Left cardiac atrium (tissue), 4 donors: ENCODE measurements around the gene ROR2. TPM values are rescaled to one million over a fixed set of nuclear protein-coding genes. Genes with fewer than 3 reads are reported as not detected.
A peak's percentile ranks its signal among the peaks of the same experiment; 100 is the strongest.
"Not testable (repeated sequence)": the region's sequence is repeated elsewhere in the genome, so short reads cannot be mapped to it uniquely, and the experiment has no call there.

ENCODE experiments used
- ATAC-seq, 2 donors: fragments of 200-7000 bp; cut with Tn5 transposase; one replicate each; pipeline ENCODE4 v1.9.1; 2020; ENCODE audit warnings: mild to moderate bottlenecking in 2 of 2, moderate library complexity in 2 of 2
- DNase-seq: peaks from one replicate; pipeline ENCODE4 v3.0.0-alpha.2; 2020
- intact Hi-C, 2 donors: fragments of 100-400 bp; cut with DNase I; formaldehyde crosslinking; loops; one replicate each; pipeline versions ENCODE4 v1.14.1 to v1.15.1; 2022 to 2023
- total RNA-seq, 2 donors: library from RNA; stranded (reverse); fragmentation: NEBNext Ultra II Directional; extraction: Animal tissue kit (Norgen Biotek cat#: 25700); gene quantifications; one replicate each; pipeline ENCODE4 v1.2.1, GENCODE V29; 2021
- donor health status: DM: no; HTN: yes; CAD: no.
- donor health status: DM: no; HTN: yes; CAD: no; lungs with severe emphysema.
- donor health status: DM: yes; HTN: yes; CAD: no.
- donor health status: Dilated cardiomyopathy.

ROR2 gene
- total RNA-seq, 2 donors from 2014 or later = 18.0 to 25.4 TPM

GRCh38 chr9:91798273-91799112 is 151.5 kb downstream of the ROR2 start:
- ATAC-seq = peak; percentile 70 to 80
- intact Hi-C loops = loop anchor here in 1 of 2 donors (2.0 kb wide), 1 partner anchor 134 kb away; no protein-coding TSS in a partner anchor
- peak; percentile 49 for DNase-seq

DNA sequence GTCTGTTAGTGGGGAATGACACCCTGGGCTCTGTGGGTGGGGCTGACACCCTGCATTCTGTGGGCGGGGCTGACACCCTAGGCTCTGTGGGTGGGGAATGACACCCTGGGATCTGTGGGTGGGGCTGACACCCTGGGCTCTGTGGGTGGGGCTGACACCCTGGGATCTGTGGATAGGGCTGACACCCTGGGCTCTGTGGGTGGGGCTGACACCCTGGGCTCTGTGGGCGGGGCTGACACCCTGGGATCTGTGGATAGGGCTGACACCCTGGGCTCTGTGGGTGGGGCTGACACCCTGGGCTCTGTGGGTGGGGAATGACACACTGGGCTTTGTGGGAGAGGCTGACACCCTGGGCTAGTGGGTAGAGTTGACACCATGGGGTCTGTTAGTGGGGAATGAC is 152.5 kb downstream of the ROR2 start:
- DNase-seq, ATAC-seq, intact Hi-C loops: not testable (repeated sequence)

- ATAC-seq = peak; percentile 38 to 55
- intact Hi-C loops = not testable (repeated sequence)
- peak; percentile 56 for DNase-seq
These were observed 153.5 kb downstream of the ROR2 start for GRCh38 chr9:91796516-91796915.

DNA sequence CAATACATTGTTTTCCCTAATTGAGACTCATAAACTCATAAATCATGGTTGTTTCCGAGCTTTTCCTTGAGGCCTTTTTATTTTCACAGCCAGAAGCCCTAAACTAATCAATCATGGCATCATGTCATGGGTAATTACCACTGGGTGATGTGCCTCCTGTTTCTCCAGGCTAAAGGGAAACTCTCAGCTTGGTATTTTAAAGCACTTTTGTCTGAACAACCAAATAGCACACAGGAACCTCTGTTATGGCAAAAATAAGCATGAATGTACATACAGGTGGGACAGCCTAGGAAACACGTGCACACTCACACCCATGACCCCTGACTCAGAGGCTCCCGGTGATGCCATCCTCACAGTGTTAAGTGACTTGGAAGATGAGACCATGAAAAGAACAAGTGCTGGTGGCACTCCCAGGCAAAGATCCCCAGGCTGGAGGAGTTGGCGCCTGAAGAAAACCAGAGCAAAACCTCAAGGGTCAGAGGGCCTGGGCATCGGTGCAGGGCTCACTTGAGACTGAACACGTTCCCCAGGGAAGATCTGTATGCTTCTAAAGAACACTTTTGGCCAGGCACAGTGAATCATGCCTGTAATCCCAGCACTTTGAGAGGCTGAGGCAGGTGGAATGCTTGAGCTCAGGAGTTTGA is 154.3 kb downstream of the ROR2 start:
- ATAC-seq (peak in 1 of 2 donors; percentile 38), DNase-seq (no peak)
- intact Hi-C loops = no loop called here

- intact Hi-C loops = loop anchor here in 1 of 2 donors (5.0 kb wide), 1 partner anchor 159 kb away; the partner anchor contains the start of gene ROR2
- not testable (repeated sequence) for ATAC-seq, DNase-seq
These were observed 156.7 kb downstream of the ROR2 start for GRCh38 chr9:91793371-91793770.

DNA sequence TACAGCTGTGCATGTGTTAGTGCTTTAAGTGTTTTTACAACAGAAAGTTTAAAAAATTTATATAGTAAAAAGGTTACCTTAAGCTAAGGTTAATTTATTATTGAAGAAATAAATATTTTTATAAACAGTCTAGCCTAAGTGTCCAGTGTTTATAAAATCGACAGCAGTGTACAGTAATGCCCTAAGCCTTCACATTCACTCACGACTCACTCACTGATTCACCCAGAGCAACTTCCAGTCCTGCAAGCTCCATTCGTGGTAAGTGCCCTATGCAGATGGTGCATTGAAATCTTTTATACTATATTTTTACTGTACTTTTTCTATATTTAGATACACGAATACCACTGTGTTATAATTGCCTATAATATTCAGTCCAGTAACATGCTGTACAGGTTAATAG is 159.1 kb downstream of the ROR2 start:
- no peak for DNase-seq
- intact Hi-C loops = loop anchor here in 1 of 2 donors (5.0 kb wide), 1 partner anchor 161 kb away; the partner anchor contains the start of gene ROR2
- ATAC-seq = peak in 1 of 2 donors; percentile 41

- intact Hi-C loops = loop anchor here in 1 of 2 donors (5.0 kb wide), 1 partner anchor 162 kb away; the partner anchor contains the start of gene ROR2
- no peak for DNase-seq
- ATAC-seq = peak in 1 of 2 donors; percentile 14
These were observed 160.1 kb downstream of the ROR2 start for GRCh38 chr9:91789941-91790340.

DNA sequence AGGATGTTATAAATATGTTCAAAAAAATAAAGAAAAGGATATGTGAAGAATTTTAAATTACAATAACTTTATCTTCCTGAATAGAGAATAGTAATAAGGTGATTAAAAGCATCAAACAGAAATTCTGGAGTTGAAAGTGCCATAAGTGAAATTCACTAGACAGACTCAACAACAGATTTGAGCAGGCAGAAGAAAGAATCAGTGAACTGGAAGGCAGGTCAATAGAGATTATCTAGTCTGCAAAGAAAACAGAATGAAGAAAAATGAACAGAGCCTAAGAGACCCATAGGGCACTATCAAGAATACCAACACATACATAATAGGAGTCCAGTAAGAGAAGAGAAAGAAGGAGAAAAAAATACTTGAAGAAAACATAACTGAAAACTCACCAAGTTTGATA is 162.1 kb downstream of the ROR2 start:
- intact Hi-C loops = no loop called here
- DNase-seq = no peak
- ATAC-seq = no peak

DNA sequence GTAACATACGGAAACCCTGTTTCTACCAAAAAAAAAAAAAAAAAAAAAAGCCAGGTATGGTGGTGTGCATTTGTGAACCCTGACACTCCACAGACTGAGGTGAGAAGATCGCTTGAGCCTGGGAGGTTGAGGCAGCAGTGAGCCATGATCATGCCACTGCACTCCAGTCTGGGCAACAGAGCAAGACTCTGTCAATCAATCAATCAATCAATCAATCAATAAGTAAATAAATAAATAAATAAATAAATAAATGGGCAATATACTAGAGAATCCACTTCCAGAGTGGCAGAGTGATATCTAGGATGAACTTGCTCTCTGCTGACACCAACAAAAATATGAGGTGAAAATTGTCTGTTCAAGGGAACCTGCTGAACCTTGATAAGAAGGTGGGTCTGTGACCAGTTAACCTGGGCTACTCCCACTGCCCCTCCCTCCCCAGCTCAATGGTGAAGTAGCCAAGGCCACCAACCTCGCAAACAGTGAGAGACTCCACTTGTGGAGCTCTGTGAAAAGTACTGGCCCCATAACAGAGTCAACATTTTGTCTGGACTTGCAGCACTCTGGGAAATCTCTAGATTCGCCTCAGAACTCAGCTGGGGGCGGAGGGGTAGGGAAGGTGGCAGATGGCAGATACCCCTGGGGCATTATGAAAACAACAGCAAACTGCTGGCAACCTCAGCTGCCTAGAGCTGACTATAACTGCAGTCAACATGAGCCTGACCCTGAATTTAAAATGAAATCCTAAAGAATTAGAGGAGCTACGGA is 163.7 kb downstream of the ROR2 start:
- DNase-seq = no peak
- intact Hi-C loops = no loop called here

DNA sequence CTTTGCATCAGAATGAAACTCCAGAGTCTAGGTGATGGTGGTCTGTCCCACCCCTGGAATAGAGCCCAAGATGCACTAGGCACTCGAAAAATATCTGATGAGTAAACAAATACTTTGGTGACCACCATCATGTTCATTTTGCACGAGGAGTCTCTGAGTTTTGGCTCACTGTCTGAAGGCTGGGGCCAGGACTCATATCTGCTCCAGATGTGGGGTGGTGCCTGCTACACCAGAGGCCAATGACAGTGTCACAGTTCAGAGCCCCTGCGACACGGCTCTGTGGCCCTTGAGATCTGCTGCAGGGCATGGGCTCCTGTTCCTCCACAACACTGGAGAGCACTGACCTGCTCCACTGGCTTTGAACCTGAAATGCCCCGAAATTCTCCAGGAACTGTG is 164.6 kb downstream of the ROR2 start:
- ATAC-seq (no peak), DNase-seq (no peak)
- intact Hi-C loops = no loop called here

More for the DNA sequence above, 163.7 kb downstream of the ROR2 start:
- ATAC-seq = no peak

DNA sequence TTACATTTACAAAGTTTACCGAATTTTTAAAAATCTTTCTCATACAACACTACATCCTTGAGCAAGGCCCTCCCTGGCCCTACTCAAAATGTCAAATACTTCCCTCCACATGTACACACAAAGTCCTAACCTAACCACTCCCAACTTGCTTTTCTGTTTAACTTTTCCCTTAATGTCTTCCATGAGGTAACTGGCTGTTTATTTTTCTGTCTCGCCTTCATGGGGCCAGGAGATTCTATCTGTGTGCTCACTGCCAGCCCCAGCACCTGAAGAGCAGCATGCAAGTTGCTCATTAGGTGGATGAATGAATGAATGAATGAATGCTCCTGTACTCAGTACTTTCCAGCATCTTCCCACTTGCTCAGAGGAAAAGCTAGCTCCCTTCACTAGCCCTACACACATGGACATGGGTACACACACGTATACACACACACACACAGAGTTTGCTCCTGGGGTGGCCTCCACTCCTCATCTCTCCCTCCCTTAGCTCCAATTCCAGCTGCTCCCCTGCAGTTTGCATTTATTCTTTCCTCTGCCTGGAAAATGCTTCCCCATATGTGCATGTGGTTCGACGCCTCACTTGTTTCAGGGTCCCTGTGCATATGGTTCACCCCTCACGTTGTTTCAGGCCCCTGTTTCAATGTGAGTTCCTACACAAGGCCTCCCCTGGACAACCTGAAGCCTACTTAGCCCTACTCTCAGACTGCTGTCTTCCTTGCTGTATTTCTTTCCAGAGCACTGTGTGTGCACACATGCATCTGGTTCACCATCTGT is 165.2 kb downstream of the ROR2 start:
- intact Hi-C loops = no loop called here
- ATAC-seq (no peak), DNase-seq (no peak)

DNA sequence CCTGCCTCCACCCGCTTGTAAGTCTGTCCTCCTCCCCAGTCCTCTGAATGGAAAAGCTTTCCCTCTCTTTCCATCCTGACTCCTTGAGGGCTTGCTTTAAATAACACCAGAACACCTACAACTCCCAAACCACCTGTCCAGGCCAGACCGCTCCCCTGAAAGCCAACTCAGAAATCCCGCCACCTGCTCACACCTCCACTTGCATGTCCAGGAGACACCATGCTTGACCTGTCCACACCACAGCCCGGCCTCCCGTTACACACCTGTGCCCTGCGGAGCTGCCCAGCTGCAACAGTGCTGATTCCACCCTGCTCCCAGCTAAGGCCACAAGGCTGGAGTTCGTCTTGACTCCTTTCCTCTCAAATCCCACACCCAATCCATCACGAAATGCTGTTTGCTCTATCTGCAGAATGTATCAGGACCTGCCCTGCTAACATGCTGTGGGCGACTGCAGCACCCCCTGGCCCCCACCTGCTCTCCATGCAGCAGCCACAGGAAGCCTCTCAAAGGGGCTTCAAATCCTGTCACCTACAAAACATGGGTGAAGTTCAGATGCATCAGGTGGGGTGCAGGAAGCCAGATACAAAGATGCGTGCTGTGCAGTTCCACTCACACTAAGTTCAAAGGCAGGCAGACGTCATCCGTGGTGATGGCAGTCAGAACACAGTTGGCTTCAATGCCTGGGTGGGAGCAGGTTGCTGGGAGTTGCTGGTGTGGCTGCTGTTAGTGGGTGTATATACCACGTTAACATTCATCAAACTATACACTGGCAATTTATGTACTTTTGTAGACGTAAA is 166.0 kb downstream of the ROR2 start:
- DNase-seq = no peak
- intact Hi-C loops = no loop called here
- no peak for ATAC-seq

- no peak for DNase-seq
These were observed 166.6 kb downstream of the ROR2 start for GRCh38 chr9:91783411-91783810.

DNA sequence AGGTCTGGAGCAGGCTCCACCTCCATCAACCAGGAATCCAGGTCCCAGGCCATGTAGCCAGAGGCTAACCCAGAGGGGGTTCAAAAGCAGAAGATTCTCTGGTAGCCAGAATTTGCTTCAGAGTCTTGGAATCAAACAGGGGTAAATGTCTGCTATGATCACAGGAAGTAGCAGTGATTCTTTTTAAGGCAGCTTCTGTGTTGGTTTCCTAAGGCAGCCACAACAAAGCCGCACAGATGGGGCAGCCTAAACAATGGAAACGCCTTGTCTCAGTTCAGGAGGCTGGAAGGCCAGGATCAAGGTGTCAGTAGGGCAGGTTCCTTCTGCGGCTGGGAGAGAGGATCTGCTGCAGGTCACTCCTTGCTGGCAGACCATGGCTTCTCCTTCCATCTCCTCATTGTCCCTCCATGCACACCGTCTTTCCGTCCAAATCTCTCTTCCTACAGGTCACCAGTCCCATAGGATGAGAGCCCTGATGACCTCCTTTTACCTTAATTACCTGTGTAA is 167.3 kb downstream of the ROR2 start:
- no peak for ATAC-seq
- intact Hi-C loops = no loop called here
- DNase-seq = no peak

More at GRCh38 chr9:91783411-91783810, 166.6 kb downstream of the ROR2 start:
- ATAC-seq = no peak
- intact Hi-C loops = no loop called here

- ATAC-seq = no peak
- DNase-seq = no peak
- intact Hi-C loops = no loop called here
These were observed 168.1 kb downstream of the ROR2 start for GRCh38 chr9:91781906-91782305.

GRCh38 chr9:91781116-91781515 is 168.9 kb downstream of the ROR2 start:
- intact Hi-C loops = no loop called here
- ATAC-seq (no peak), DNase-seq (no peak)

DNA sequence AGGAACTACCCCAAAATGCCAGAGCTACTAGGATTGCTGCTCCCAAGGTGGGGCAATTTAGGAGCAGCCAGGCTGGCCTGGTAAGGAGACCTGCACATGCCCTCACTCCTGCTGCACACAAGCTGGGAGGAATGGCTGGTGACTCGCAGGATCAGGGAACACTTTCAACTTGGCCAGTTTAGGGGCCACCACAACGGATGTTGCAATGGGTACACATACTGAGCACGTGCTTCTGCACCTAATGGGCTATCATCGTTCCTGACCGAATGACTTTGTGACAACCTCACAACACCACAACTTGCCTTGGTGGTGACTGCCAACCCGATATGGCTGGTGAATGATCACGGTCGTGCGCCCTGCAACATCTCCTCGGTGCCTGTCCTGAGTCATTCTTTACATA is 172.0 kb downstream of the ROR2 start:
- intact Hi-C loops = loop anchor here (5.0 to 10.0 kb wide), 3 partner anchors 83 to 187 kb away; partner anchors contain the start of gene ROR2 (in 1 of the 2)
- no peak for DNase-seq
- ATAC-seq = no peak
